Measurements from ENCODE around the gene AP1M1. TPM values are rescaled to one million over a fixed set of nuclear protein-coding genes. Genes with fewer than 3 reads are reported as not detected.

The AP1M1 gene
- total and polyA plus RNA-seq, 11 donors, result 26.2 to 93.4 (median 47.8) TPM

GRCh38 chr19:16227837-16228636 lies 30.3 kb downstream of the AP1M1 start:
- H3K4me3 ChIP-seq, result no peak overlapping the region
- H3K9me3 ChIP-seq, result no peaks in the 10 kb centered on the region
- DNase-seq (peak in 1 of 5 donors; percentile 47), ATAC-seq (no peak)
- TF ChIP-seq POLR2A (IDR thresholded peaks at IDR 0.05), result no peak
- TF ChIP-seq CTCF (IDR thresholded peaks at IDR 0.05), result no peak
- no peaks in the 10 kb centered on the region for H3K27me3 ChIP-seq
- 91 to 95% (median 94%) methylated on average over 12 to 21 of the region's 21 CpGs for WGBS, 4 donors
- H3K36me3 ChIP-seq, result peaks cover 5 to 96% (median 91%) of the 10 kb centered on the region in 9 donors
- no peaks in the 10 kb centered on the region for H3K4me1 ChIP-seq
- H3K27ac ChIP-seq, result no peak overlapping the region
- intact Hi-C loops (cut with DNase I), result no loop called here

- DNase-seq, result no peak
- H3K4me1 ChIP-seq, result no peaks in the 10 kb centered on the region
- peaks cover 5 to 96% (median 91%) of the 10 kb centered on the region in 9 donors for H3K36me3 ChIP-seq
- H3K4me3 ChIP-seq, result no peak overlapping the region
- H3K9me3 ChIP-seq, result no peaks in the 10 kb centered on the region
- 86 to 90% (median 88%) methylated on average over 19 to 21 of the region's 21 CpGs for WGBS, 4 donors
- intact Hi-C loops (cut with DNase I), result no loop called here
- TF ChIP-seq POLR2A (IDR thresholded peaks at IDR 0.05), result no peak
- TF ChIP-seq CTCF (IDR thresholded peaks at IDR 0.05), result no peak
- H3K27ac ChIP-seq, result no peak overlapping the region
- no peak for ATAC-seq
- no peaks in the 10 kb centered on the region for H3K27me3 ChIP-seq
These were observed 31.1 kb downstream of the AP1M1 start for GRCh38 chr19:16228637-16229321.

DNA sequence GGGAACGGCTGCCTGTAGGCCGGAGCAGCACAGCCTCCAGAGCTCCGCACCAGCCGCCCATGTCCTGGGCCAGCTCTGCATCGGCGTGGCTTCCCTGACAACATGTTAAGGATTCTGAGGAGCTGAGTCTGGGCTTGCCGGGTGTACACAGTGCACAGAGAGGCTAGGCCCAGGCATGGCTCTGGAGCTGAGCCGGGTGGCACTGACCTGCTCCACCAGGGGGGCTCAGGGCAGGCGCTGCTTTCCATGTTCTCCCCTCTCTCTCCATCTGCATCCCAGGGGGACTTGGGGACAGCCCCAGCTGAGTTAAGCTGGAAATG lies 31.6 kb downstream of the AP1M1 start:
- Histone ChIP-seq H3K27me3 (no peaks in the 10 kb centered on the region), H3K4me3 (no peak overlapping the region), H3K9me3 (no peaks in the 10 kb centered on the region), H3K36me3 (peaks cover 5 to 96% (median 91%) of the 10 kb centered on the region in 9 donors), H3K4me1 (no peaks in the 10 kb centered on the region), H3K27ac (no peak overlapping the region)
- TF ChIP-seq POLR2A (IDR thresholded peaks at IDR 0.05) (no peak), CTCF (IDR thresholded peaks at IDR 0.05) (no peak)
- DNase-seq (no peak), ATAC-seq (no peak)
- intact Hi-C loops (cut with DNase I), result no loop called here
- WGBS, 4 donors, result 93 to 96% (median 95%) methylated on average over 7 to 9 of the region's 9 CpGs

- H3K36me3 ChIP-seq, result peaks cover 0 to 92% (median 86%) of the 10 kb centered on the region in 9 donors
- no peaks in the 10 kb centered on the region for H3K9me3 ChIP-seq
- DNase-seq (no peak), ATAC-seq (no peak)
- intact Hi-C loops (cut with DNase I), result no loop called here
- WGBS, 4 donors, result 93 to 95% (median 94%) methylated on average over 16 of the region's 16 CpGs
- H3K27ac ChIP-seq, result no peak overlapping the region
- H3K27me3 ChIP-seq, result no peaks in the 10 kb centered on the region
- no peak overlapping the region for H3K4me3 ChIP-seq
- peaks cover 0 to 4% (median 0%) of the 10 kb centered on the region in 12 donors for H3K4me1 ChIP-seq
- no peak for TF ChIP-seq POLR2A (IDR thresholded peaks at IDR 0.05)
These were observed 34.4 kb downstream of the AP1M1 start for GRCh38 chr19:16232127-16232526.

All from heart left ventricle (tissue), 16 donors.